VCaP (cell line): ENCODE data around the gene MAFB.

Source experiments
- H3K27ac ChIP-seq: fragments of 450-650 bp; 2 replicates; pipeline ENCODE4 v1.5.1; 2017
- TF ChIP-seq, protein P1 (sequence below): fragments of 450-650 bp; conservative IDR thresholded peaks from 2 replicates; pipeline ENCODE4 v1.5.1; 2017; ENCODE audit warnings: mild to moderate bottlenecking, moderate library complexity

The MAFB gene

DNA sequence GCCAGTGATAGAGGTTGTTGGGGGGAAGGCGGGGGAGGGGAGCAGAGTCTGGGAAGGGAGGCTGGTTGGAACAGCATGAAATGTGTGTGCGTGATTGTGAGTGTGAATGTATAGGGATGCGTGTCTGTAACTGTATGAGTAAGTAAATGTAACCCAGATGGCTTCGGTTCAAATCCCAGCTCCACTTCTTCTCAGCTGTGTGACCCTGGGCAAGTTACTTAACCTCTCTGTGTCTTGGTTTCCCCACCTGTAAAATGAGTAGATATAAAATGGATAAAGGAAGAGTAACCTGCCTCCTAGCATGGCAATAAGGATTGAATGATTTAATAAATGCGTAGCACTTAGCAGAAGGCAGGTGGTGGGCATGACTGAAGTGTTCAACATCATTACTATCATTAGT is 24.1 kb downstream of the MAFB start:
- H3K27ac ChIP-seq: peak overlapping the region; percentile 53
- TF ChIP-seq, protein P1, sequence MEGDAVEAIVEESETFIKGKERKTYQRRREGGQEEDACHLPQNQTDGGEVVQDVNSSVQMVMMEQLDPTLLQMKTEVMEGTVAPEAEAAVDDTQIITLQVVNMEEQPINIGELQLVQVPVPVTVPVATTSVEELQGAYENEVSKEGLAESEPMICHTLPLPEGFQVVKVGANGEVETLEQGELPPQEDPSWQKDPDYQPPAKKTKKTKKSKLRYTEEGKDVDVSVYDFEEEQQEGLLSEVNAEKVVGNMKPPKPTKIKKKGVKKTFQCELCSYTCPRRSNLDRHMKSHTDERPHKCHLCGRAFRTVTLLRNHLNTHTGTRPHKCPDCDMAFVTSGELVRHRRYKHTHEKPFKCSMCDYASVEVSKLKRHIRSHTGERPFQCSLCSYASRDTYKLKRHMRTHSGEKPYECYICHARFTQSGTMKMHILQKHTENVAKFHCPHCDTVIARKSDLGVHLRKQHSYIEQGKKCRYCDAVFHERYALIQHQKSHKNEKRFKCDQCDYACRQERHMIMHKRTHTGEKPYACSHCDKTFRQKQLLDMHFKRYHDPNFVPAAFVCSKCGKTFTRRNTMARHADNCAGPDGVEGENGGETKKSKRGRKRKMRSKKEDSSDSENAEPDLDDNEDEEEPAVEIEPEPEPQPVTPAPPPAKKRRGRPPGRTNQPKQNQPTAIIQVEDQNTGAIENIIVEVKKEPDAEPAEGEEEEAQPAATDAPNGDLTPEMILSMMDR: no peak

DNA sequence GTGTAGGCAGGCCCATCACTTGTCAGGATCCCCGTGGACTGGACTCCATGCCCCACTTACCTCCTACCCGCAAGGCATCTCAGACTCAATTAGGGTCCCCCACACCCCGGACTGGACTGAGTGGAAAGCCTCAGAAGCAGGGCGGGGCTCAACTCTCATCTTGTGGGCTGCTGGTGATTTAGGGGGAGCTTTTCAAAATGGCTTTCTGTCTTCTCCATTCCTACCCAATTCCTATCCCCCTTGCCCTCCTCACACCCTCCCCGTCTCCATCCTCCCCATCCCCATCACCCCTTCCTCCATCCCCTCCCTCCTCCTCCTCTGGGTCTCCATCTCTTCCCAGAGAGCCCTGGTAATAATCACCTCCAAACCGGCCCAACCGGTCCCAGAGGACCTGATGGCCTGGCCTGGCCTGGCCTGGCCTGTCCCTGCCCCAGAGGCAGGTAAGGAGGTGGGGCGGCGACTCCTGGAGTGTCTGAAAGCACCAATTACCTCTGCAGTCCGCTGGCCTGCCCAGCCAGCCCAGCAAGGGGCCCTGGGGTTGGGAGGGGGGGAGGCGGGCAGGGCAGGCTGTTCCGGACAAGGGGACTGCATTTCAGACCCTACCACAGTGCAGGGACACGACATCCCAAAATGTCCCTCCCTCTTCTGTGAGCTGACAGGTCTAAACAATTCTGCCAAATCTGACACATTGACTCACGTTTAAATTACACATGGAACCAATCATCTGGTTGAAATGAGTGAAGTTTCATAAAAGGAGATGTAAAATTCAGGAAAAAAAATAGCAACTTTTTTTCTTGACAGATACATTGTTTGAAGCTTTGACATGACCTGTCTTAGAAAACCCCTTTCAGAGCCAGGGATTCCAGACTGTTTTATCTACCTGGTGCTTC is 24.8 kb downstream of the MAFB start:
- peak overlapping the region; percentile 53 for H3K27ac ChIP-seq
- TF ChIP-seq, protein P1: no peak

DNA sequence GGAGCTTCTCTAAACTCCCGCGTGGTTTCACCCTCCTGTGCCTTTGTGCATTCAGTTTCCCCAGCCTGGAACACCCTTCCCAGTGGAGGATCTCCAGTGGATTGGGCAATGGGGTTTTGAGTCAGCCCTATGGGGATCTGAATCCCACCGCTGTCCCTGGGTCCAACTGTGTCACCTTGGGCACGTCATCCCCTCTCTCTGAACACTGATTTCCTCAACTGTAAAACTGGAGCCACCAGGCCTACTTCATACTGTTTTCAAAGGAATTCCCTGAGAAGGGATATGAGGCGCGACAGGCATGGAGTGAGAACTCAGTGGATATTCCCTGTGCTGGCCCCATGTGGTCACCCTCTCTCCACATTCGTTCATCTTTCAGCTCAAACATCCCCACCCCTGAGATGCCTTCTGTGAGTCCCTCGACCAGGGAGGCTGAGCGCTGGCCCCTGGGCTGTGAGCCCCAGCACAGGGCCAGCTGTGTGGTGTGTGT is 25.7 kb downstream of the MAFB start:
- TF ChIP-seq, protein P1: no peak
- peak overlapping the region; percentile 53; the same call in 1 of the 2 replicates for H3K27ac ChIP-seq

DNA sequence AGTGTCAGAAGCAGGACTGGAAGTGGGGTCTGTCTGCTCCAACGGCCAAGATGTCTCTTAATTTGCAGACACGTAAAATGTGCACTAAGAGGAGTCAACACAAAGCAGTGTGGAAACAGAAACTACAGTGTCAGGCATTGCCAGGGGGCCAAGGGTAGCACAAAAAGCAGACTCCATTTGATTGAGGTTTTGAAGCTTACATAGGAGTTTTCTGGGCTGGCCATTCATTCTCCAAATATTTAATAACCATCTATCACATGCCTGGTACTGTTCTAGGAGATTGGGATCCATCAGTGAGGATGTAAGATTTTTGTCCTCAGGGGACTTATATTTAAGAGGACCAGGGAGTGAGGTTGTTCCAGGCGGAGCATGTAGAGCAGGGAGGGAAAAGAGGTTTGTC is 29.5 kb downstream of the MAFB start:
- TF ChIP-seq, protein P1: no peak
- H3K27ac ChIP-seq: no peak overlapping the region

DNA sequence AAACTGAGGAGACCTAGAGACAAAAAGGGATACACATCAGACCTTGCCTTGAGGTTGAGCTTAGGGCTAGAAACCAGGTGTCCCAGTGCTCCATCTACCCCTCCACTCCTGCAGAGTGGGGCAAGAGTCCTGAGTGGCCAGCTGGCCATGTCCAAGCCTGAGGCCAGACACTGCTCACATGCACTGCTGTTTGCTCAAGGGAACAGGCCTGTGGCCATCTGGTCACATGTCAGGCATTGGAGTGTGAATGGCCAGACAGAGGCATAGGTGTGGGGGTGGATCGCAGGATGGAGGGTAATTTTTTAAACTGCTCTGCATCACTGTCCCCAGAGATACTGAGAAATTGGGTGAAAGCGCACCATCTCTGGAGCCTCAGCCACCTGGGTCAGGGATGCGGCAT is 30.5 kb downstream of the MAFB start:
- TF ChIP-seq, protein P1: no peak
- H3K27ac ChIP-seq: no peak overlapping the region

DNA sequence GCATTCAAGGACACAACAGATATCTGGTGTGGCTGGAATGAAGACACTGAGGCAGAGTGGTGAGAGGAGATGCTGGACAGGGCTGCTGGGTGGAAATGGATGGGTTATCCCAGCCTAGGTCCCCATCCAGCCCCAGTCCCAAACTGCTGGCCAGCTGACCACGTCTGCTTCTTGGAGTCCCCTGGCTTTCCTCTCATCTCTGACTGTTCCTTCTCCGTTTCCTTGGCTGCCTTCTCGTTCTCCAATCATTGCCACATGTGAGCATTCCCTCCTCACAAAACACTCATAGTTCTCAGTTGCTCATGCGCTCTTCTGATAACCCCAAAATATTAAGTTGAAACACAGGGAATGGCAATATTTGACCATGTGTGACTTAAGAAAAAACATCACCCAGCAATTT is 31.5 kb downstream of the MAFB start:
- TF ChIP-seq, protein P1: no peak
- H3K27ac ChIP-seq: no peak overlapping the region

DNA sequence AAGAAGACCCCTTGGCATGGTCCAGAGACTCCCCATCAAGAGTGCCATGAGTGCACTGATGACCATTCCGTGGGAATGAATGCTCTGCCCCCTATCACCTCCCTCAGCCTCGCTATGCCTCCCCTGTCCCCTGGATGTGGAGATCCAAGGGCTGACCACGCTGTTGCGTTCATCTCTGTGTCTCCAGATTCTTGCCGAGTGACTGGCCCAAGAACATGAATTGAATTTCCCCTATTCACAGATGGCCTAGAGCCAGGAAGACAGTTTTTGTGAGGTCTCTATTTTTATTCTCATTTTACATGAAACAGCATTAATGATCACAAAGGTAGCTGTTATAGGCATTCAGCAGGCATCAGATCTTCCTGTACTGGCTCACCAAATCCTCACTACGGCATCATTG is 33.6 kb downstream of the MAFB start:
- TF ChIP-seq, protein P1: no peak

More for the DNA sequence above, 33.6 kb downstream of the MAFB start:
- no peak overlapping the region for H3K27ac ChIP-seq
